Large intestine (tissue), 3 donors: ENCODE measurements around the gene C5orf47. TPM values are rescaled to one million over a fixed set of nuclear protein-coding genes. Genes with fewer than 3 reads are reported as not detected.

Experiments
- DNase-seq, 2 donors: peaks; one replicate each; pipeline versions ENCODE4 v3.0.0 to v3.0.0-alpha.2; 2013
- H3K27ac ChIP-seq: one replicate; pipeline ENCODE4 v1.5.1; 2013; ENCODE audit warnings: low read length
- H3K27me3 ChIP-seq: 2 replicates; pipeline ENCODE4 v1.6.1; 2013; ENCODE audit warnings: low read length; ENCODE audit not compliant: control insufficient read depth, insufficient read depth
- H3K36me3 ChIP-seq: 2 replicates; pipeline ENCODE4 v1.6.1; 2013; ENCODE audit warnings: low read length; ENCODE audit not compliant: control insufficient read depth, insufficient read depth
- H3K4me1 ChIP-seq: one replicate; pipeline ENCODE4 v1.6.1; 2013; ENCODE audit warnings: low read length; ENCODE audit not compliant: control insufficient read depth, insufficient read depth
- H3K4me3 ChIP-seq: one replicate; pipeline ENCODE4 v1.5.1; 2013; ENCODE audit warnings: low read length
- H3K9me3 ChIP-seq: one replicate; pipeline ENCODE4 v1.6.1; 2013; ENCODE audit warnings: mild to moderate bottlenecking, low read depth, low read length, moderate library complexity; ENCODE audit not compliant: control insufficient read depth
- whole genome bisulfite sequencing: methylation state at CpG from one replicate; pipeline ENCODE4 v1.1.5; 2013; ENCODE audit warnings: low lambda C conversion rate; ENCODE audit not compliant: insufficient coverage; 5-methylcytosine and 5-hydroxymethylcytosine counted together
- polyA plus RNA-seq: library from polyadenylated mRNA; unstranded; fragments of 120-200 nt; gene quantifications from one replicate; pipeline ENCODE4 v1.2.1, GENCODE V29; 2013

The C5orf47 gene
- polyA plus RNA-seq, 1 donor, result 0.06 TPM

GRCh38 chr5:173969167-173970049, 19.6 kb upstream of the C5orf47 start:
- Histone ChIP-seq H3K27ac (no peak overlapping the region), H3K9me3 (peaks cover 3% of the 10 kb centered on the region), H3K4me3 (no peak overlapping the region), H3K27me3 (no peaks in the 10 kb centered on the region), H3K4me1 (peaks cover 20% of the 10 kb centered on the region), H3K36me3 (no peaks in the 10 kb centered on the region)
- peak in 1 of 2 donors; percentile 55 for DNase-seq
- WGBS, result no CpG with 5 or more reads among the region's 12 CpGs

- Histone ChIP-seq H3K36me3 (no peaks in the 10 kb centered on the region), H3K4me3 (no peak overlapping the region), H3K9me3 (peaks cover 3% of the 10 kb centered on the region), H3K27me3 (no peaks in the 10 kb centered on the region), H3K27ac (no peak overlapping the region), H3K4me1 (peaks cover 21% of the 10 kb centered on the region)
- no peak for DNase-seq
- WGBS, result 80% methylated on average over 3 of the region's 18 CpGs
Measured at GRCh38 chr5:173970878-173971650, 17.9 kb upstream of the C5orf47 start.

GRCh38 chr5:173971681-173972345, 17.2 kb upstream of the C5orf47 start:
- WGBS, result 100% methylated on average over 5 of the region's 5 CpGs
- H3K27me3 ChIP-seq, result no peaks in the 10 kb centered on the region

GRCh38 chr5:173972607-173972924, 16.4 kb upstream of the C5orf47 start:
- H3K4me1 ChIP-seq, result peaks cover 21% of the 10 kb centered on the region
- DNase-seq, result no peak
- no peak overlapping the region for H3K27ac ChIP-seq
- H3K27me3 ChIP-seq, result no peaks in the 10 kb centered on the region
- H3K4me3 ChIP-seq, result peak overlapping the region; percentile 54
- peaks cover 3% of the 10 kb centered on the region for H3K9me3 ChIP-seq
- WGBS, result no CpG with 5 or more reads among the region's 6 CpGs
- no peaks in the 10 kb centered on the region for H3K36me3 ChIP-seq

More at GRCh38 chr5:173971681-173972345, 17.2 kb upstream of the C5orf47 start:
- no peak for DNase-seq
- peaks cover 21% of the 10 kb centered on the region for H3K4me1 ChIP-seq
- H3K9me3 ChIP-seq, result peaks cover 3% of the 10 kb centered on the region
- no peak overlapping the region for H3K4me3 ChIP-seq
- H3K27ac ChIP-seq, result no peak overlapping the region
- no peaks in the 10 kb centered on the region for H3K36me3 ChIP-seq

GRCh38 chr5:173972925-173973615, 15.9 kb upstream of the C5orf47 start:
- H3K36me3 ChIP-seq, result no peaks in the 10 kb centered on the region
- peaks cover 21% of the 10 kb centered on the region for H3K4me1 ChIP-seq
- WGBS, result no CpG with 5 or more reads among the region's 30 CpGs
- peak overlapping the region; percentile 88 for H3K27ac ChIP-seq
- H3K4me3 ChIP-seq, result peak overlapping the region; percentile 54
- H3K9me3 ChIP-seq, result peaks cover 3% of the 10 kb centered on the region
- peak; percentile 84 to 91 for DNase-seq
- H3K27me3 ChIP-seq, result no peaks in the 10 kb centered on the region

- Histone ChIP-seq H3K27ac (peak overlapping the region; percentile 88), H3K4me3 (peak overlapping the region; percentile 54)
- WGBS, result no CpG with 5 or more reads among the region's 13 CpGs
Measured at GRCh38 chr5:173973616-173973969, 15.4 kb upstream of the C5orf47 start.

GRCh38 chr5:173974688-173975239, 14.2 kb upstream of the C5orf47 start:
- Histone ChIP-seq H3K36me3 (no peaks in the 10 kb centered on the region), H3K9me3 (peaks cover 3% of the 10 kb centered on the region), H3K4me1 (peaks cover 17% of the 10 kb centered on the region), H3K27me3 (no peaks in the 10 kb centered on the region), H3K27ac (peak overlapping the region; percentile 88), H3K4me3 (no peak overlapping the region)
- peak; percentile 88 to 93 for DNase-seq
- 0% methylated on average over 1 of the region's 5 CpGs for WGBS

More at GRCh38 chr5:173973616-173973969, 15.4 kb upstream of the C5orf47 start:
- Histone ChIP-seq H3K36me3 (no peaks in the 10 kb centered on the region), H3K9me3 (peaks cover 3% of the 10 kb centered on the region), H3K27me3 (no peaks in the 10 kb centered on the region), H3K4me1 (peaks cover 21% of the 10 kb centered on the region)
- DNase-seq, result peak; percentile 82 to 90

GRCh38 chr5:173981185-173981761, 7.7 kb upstream of the C5orf47 start:
- Histone ChIP-seq H3K27ac (no peak overlapping the region), H3K27me3 (no peaks in the 10 kb centered on the region), H3K36me3 (no peaks in the 10 kb centered on the region), H3K4me3 (no peak overlapping the region), H3K4me1 (no peaks in the 10 kb centered on the region), H3K9me3 (no peaks in the 10 kb centered on the region)
- DNase-seq, result peak in 1 of 2 donors; percentile 8
- WGBS, result no CpG with 5 or more reads among the region's 5 CpGs

- H3K4me1 ChIP-seq, result no peaks in the 10 kb centered on the region
- no peak overlapping the region for H3K27ac ChIP-seq
- H3K36me3 ChIP-seq, result no peaks in the 10 kb centered on the region
- H3K27me3 ChIP-seq, result no peaks in the 10 kb centered on the region
- no peak overlapping the region for H3K4me3 ChIP-seq
- WGBS, result no CpG with 5 or more reads among the region's 4 CpGs
- H3K9me3 ChIP-seq, result peaks cover 3% of the 10 kb centered on the region
- DNase-seq, result peak in 1 of 2 donors; percentile 26
Measured at GRCh38 chr5:173984218-173984617, 4.8 kb upstream of the C5orf47 start.
